Bronchial epithelial cell (primary cell): ENCODE results near the gene HYDIN. TPM values are rescaled to one million over a fixed set of nuclear protein-coding genes. Genes with fewer than 3 reads are reported as not detected.

Experiments used
- DNase-seq: peaks from one replicate; pipeline ENCODE4 v3.0.0-alpha.2; 2010; ENCODE audit warnings: low read depth
- FAIRE-seq: peaks from 2 replicates; lab custom pipeline; 2011; peaks lifted over from hg19 to GRCh38; lab: Jason Lieb, UNC
- H3K27me3 ChIP-seq: 2 replicates; pipeline ENCODE4 v1.5.1; 2011; ENCODE audit warnings: low read length; ENCODE audit not compliant: control insufficient read depth, insufficient read depth
- H3K36me3 ChIP-seq: 2 replicates; pipeline ENCODE4 v1.5.1; 2011; ENCODE audit warnings: low read length; ENCODE audit not compliant: control insufficient read depth, insufficient read depth
- H3K4me3 ChIP-seq: 2 replicates; pipeline ENCODE4 v1.5.1; 2011; ENCODE audit warnings: mild to moderate bottlenecking, low read depth, low read length, control low read depth
- total RNA-seq: library from RNA; depleted of rRNA; stranded (reverse); fragments of >200 nt; gene quantifications from 2 replicates; pipeline ENCODE4 v1.2.1, GENCODE V29; 2014
- TF ChIP-seq, protein P1 (sequence below): IDR thresholded peaks from 2 replicates; pipeline ENCODE4 v1.5.1; 2011; ENCODE audit warnings: mild to moderate bottlenecking, moderate library complexity, low read length, control low read depth, inconsistent platforms; ENCODE audit not compliant: insufficient read depth, severe bottlenecking

Gene HYDIN
- total RNA-seq, 1 donor from 2014 or later: 1.3 TPM

- Histone ChIP-seq H3K27me3 (no peaks in the 10 kb centered on the region), H3K36me3 (peaks cover 17% of the 10 kb centered on the region), H3K4me3 (no peak overlapping the region)
- DNase-seq (no peak), FAIRE-seq (peak; percentile 36)
- TF ChIP-seq, protein P1, sequence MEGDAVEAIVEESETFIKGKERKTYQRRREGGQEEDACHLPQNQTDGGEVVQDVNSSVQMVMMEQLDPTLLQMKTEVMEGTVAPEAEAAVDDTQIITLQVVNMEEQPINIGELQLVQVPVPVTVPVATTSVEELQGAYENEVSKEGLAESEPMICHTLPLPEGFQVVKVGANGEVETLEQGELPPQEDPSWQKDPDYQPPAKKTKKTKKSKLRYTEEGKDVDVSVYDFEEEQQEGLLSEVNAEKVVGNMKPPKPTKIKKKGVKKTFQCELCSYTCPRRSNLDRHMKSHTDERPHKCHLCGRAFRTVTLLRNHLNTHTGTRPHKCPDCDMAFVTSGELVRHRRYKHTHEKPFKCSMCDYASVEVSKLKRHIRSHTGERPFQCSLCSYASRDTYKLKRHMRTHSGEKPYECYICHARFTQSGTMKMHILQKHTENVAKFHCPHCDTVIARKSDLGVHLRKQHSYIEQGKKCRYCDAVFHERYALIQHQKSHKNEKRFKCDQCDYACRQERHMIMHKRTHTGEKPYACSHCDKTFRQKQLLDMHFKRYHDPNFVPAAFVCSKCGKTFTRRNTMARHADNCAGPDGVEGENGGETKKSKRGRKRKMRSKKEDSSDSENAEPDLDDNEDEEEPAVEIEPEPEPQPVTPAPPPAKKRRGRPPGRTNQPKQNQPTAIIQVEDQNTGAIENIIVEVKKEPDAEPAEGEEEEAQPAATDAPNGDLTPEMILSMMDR: no peak
These were observed 452.5 kb downstream of the HYDIN start for GRCh38 chr16:70777973-70778406.

DNA sequence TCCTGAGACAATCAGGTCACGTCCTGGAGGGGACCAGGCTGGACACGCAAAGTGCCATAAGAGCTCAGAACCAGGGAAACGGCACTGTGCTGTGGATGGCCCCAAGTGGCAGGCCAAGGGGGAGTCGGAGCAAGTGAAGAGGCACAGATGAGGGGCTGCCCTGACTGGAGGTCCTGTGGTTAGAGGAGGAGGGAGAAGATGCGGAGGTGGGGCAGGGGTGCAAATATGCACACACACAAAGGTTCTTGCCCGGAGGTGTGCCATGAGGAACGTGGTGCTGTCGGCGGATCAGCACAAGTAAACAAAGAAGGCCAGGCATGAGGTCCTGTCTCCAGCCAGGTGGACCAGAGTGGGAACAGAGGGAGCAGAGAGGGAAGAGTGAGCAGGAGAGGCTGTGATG lies 453.0 kb downstream of the HYDIN start:
- DNase-seq (no peak), FAIRE-seq (peak; percentile 58)
- Histone ChIP-seq H3K27me3 (no peaks in the 10 kb centered on the region), H3K36me3 (peaks cover 17% of the 10 kb centered on the region), H3K4me3 (no peak overlapping the region)
- TF ChIP-seq, protein P1: no peak

- H3K36me3 ChIP-seq: peaks cover 12% of the 10 kb centered on the region
- TF ChIP-seq, protein P1: no peak
- FAIRE-seq: no peak
- H3K4me3 ChIP-seq: no peak overlapping the region
- H3K27me3 ChIP-seq: no peaks in the 10 kb centered on the region
- DNase-seq: no peak
These were observed 455.1 kb downstream of the HYDIN start for GRCh38 chr16:70775399-70775798.

GRCh38 chr16:70774261-70774660 lies 456.3 kb downstream of the HYDIN start:
- FAIRE-seq (no peak), DNase-seq (no peak)
- no peaks in the 10 kb centered on the region for H3K27me3 ChIP-seq
- no peak overlapping the region for H3K4me3 ChIP-seq
- TF ChIP-seq, protein P1: no peak
- H3K36me3 ChIP-seq: peaks cover 10% of the 10 kb centered on the region

- DNase-seq (peak; percentile 39), FAIRE-seq (no peak)
- Histone ChIP-seq H3K36me3 (peaks cover 7% of the 10 kb centered on the region), H3K4me3 (no peak overlapping the region), H3K27me3 (no peaks in the 10 kb centered on the region)
- TF ChIP-seq, protein P1: no peak
These were observed 458.0 kb downstream of the HYDIN start for GRCh38 chr16:70772493-70772892.

DNA sequence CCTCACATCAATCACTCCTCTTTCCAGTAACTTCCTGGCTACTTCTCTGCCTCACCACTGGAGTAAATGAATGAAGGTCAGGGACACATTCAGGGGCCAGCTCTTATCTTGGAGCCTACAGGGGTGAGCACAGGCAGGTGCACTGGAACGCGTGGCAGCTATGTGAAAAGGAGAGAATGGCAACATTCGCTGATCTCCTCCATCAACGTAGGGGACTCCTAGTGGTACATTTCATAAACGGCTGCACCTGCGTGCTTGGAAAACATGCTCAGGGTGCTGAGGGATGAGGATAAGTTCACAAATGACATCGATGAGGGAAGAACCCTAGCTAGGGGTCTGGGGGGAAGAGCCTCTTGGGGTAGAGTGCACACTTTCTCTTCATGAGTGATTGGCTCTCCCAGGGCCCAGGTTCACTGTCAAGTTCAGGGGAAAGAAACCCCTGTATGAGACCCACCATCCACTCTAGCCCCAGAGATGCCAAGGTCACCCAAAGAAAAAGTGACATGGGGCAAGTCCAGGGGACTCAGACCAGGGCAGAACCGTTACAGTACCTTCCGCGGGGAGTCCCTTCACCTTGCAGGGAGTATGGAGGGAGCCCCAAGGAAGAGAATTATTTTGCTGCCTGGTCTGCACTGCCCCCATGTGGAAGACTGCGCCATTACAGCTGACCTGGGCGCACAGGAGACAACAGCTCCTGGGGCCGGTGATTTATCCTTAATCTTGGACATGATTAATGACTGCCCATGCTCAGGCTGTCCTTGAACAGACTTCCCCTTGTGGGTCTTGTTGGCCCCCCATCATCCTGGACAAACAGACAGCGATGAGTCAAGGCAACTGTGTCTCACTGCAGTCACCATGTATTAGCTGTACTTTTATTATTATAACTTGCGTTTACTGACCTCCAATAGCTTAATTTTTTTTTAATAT lies 459.6 kb downstream of the HYDIN start:
- TF ChIP-seq, protein P1: peak; percentile 93
- Histone ChIP-seq H3K27me3 (no peaks in the 10 kb centered on the region), H3K4me3 (no peak overlapping the region), H3K36me3 (peaks cover 10% of the 10 kb centered on the region)
- DNase-seq (peak; percentile 48), FAIRE-seq (peak; percentile 47)
